Parathyroid adenoma (tissue), 2 donors: ENCODE measurements around the gene P2RX4.

Experiments used
- H2AFZ ChIP-seq: fragments of 300-600 bp; sonication (generic); one replicate; pipeline ENCODE4 v1.7.0; 2017; ENCODE audit warnings: antibody characterized with exemption, mild to moderate bottlenecking
- H3K27ac ChIP-seq: fragments of 300-600 bp; sonication (generic); one replicate; pipeline ENCODE4 v1.7.0; 2017
- H3K27me3 ChIP-seq: fragments of 300-600 bp; sonication (generic); one replicate; pipeline ENCODE4 v1.7.0; 2017; ENCODE audit warnings: low read length; ENCODE audit not compliant: control insufficient read depth, insufficient read depth
- H3K36me3 ChIP-seq: fragments of 300-600 bp; sonication (generic); one replicate; pipeline ENCODE4 v1.7.0; 2017; ENCODE audit warnings: low read length; ENCODE audit not compliant: control insufficient read depth, insufficient read depth
- H3K4me1 ChIP-seq: fragments of 300-600 bp; sonication (generic); one replicate; pipeline ENCODE4 v1.7.0; 2017; ENCODE audit warnings: control low read depth
- H3K4me2 ChIP-seq: fragments of 300-600 bp; sonication (generic); one replicate; pipeline ENCODE4 v1.7.0; 2017; ENCODE audit warnings: low read length
- H3K4me3 ChIP-seq: fragments of 300-600 bp; sonication (generic); one replicate; pipeline ENCODE4 v1.7.0; 2017; ENCODE audit warnings: low read depth, low read length
- H3K79me2 ChIP-seq: fragments of 300-600 bp; sonication (generic); one replicate; pipeline ENCODE4 v1.7.0; 2017; ENCODE audit warnings: control low read depth
- H3K9ac ChIP-seq: fragments of 300-600 bp; sonication (generic); one replicate; pipeline ENCODE4 v1.7.0; 2017; ENCODE audit warnings: mild to moderate bottlenecking
- H3K9me3 ChIP-seq: fragments of 300-600 bp; sonication (generic); one replicate; pipeline ENCODE4 v1.7.0; 2017; ENCODE audit warnings: low read length; ENCODE audit not compliant: control insufficient read depth
- CTCF ChIP-seq: fragments of 300-600 bp; sonication (generic); IDR thresholded peaks from one replicate; pipeline ENCODE4 v1.7.0; 2017; ENCODE audit warnings: antibody characterized with exemption, mild to moderate bottlenecking
- donor health status: primary hyperparathyroidism.

The P2RX4 gene

DNA sequence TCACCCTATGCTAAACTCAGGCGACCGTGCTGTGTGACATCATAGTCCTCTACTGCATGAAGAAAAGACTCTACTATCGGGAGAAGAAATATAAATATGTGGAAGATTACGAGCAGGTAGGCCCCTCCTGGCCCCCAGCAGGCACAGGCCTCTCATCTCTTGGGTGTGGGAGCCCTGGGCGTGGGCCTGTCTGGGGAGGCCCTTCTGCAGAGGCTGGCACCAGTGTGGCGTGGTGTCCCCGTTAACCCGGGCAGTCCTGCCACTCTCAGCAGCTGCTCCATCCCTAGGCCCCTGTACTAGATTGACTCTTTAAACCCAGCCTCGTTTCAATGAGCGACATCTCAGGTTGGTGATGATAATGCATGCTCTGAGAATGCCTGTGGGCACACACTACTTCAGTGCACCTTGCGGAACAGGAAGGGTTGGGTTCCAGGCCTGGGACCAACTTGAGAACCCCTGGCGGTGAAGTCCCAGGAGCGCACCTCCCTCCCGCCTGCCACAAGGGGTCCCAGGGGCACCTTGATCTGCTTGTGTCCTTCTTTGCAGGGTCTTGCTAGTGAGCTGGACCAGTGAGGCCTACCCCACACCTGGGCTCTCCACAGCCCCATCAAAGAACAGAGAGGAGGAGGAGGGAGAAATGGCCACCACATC is 23.2 kb downstream of the P2RX4 start:
- no peaks in the 10 kb centered on the region for H3K4me1 ChIP-seq
- no peak overlapping the region for H3K9ac ChIP-seq
- H2AFZ ChIP-seq, result no peak overlapping the region
- H3K27me3 ChIP-seq, result no peaks in the 10 kb centered on the region
- H3K4me3 ChIP-seq, result no peak overlapping the region
- H3K4me2 ChIP-seq, result no peak overlapping the region
- no peak overlapping the region for H3K27ac ChIP-seq
- no peaks in the 10 kb centered on the region for H3K9me3 ChIP-seq
- TF ChIP-seq CTCF, result no peak
- no peaks in the 10 kb centered on the region for H3K79me2 ChIP-seq
- no peaks in the 10 kb centered on the region for H3K36me3 ChIP-seq

- Histone ChIP-seq H3K9ac (no peak overlapping the region), H3K4me2 (no peak overlapping the region), H3K79me2 (no peaks in the 10 kb centered on the region), H2AFZ (no peak overlapping the region), H3K27ac (no peak overlapping the region), H3K27me3 (no peaks in the 10 kb centered on the region), H3K4me1 (no peaks in the 10 kb centered on the region), H3K36me3 (no peaks in the 10 kb centered on the region), H3K4me3 (no peak overlapping the region), H3K9me3 (no peaks in the 10 kb centered on the region)
- TF ChIP-seq CTCF, result no peak
These were observed 23.7 kb downstream of the P2RX4 start for GRCh38 chr12:121233628-121234020.

DNA sequence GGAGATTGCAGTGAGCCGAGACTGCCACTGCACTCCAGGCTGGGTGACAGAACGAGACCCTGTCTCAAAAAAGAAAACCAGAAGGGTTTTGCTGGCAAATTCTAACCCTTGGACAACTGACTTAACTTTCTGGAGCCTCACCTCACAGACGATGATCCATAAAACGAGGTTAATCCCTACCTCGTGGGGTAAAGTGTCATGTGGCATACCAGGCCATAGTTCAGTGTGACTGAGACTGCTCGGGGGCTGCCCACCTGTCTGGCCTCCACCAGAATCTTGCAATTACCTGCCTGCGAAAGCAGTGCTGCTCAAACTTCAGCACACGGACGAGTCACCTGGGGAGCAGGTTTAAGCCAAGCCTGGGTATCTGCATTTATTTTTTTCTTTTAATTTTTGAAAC is 26.8 kb downstream of the P2RX4 start:
- no peak overlapping the region for H3K9ac ChIP-seq
- H3K4me1 ChIP-seq, result no peaks in the 10 kb centered on the region
- TF ChIP-seq CTCF, result no peak
- no peaks in the 10 kb centered on the region for H3K27me3 ChIP-seq
- H3K27ac ChIP-seq, result no peak overlapping the region
- no peak overlapping the region for H3K4me3 ChIP-seq
- no peaks in the 10 kb centered on the region for H3K36me3 ChIP-seq
- no peak overlapping the region for H2AFZ ChIP-seq
- H3K4me2 ChIP-seq, result no peak overlapping the region
- no peaks in the 10 kb centered on the region for H3K79me2 ChIP-seq
- H3K9me3 ChIP-seq, result no peaks in the 10 kb centered on the region

DNA sequence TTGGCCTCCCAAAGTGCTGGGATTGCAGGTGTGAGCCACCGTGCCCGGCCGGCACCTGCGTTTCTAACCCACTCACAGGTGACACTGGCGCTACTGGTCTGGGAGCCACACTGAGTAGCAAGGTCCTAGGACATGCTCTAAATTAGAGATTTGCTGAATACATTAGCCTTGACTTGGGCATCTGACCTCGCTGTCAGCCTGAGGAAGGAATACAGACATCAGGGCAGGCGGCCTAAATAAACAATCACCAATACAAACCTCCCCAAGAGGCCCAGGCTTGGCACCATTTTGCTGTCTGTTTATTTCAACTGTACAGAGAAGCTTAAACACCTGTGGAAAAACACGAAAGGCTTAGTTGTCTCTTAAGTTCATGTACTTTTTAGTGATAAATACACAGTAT is 27.5 kb downstream of the P2RX4 start:
- Histone ChIP-seq H3K27me3 (no peaks in the 10 kb centered on the region), H3K4me2 (no peak overlapping the region), H3K27ac (no peak overlapping the region), H3K4me3 (no peak overlapping the region), H2AFZ (no peak overlapping the region), H3K9me3 (no peaks in the 10 kb centered on the region), H3K79me2 (no peaks in the 10 kb centered on the region), H3K36me3 (no peaks in the 10 kb centered on the region), H3K4me1 (no peaks in the 10 kb centered on the region), H3K9ac (no peak overlapping the region)
- no peak for TF ChIP-seq CTCF

GRCh38 chr12:121238086-121238485 is 28.2 kb downstream of the P2RX4 start:
- Histone ChIP-seq H3K36me3 (no peaks in the 10 kb centered on the region), H3K27me3 (no peaks in the 10 kb centered on the region), H2AFZ (no peak overlapping the region), H3K27ac (no peak overlapping the region), H3K9ac (no peak overlapping the region), H3K79me2 (no peaks in the 10 kb centered on the region), H3K4me1 (no peaks in the 10 kb centered on the region), H3K9me3 (no peaks in the 10 kb centered on the region), H3K4me3 (no peak overlapping the region), H3K4me2 (no peak overlapping the region)
- TF ChIP-seq CTCF, result no peak
